ENCODE measurements around the gene ANGEL2. TPM values are rescaled to one million over a fixed set of nuclear protein-coding genes. Genes with fewer than 3 reads are reported as not detected.

Gene ANGEL2
- total RNA-seq, 2 donors from 2014 or later, result 55.8 to 60.4 TPM

- no peak for DNase-seq
- H3K4me3 Mint-ChIP-seq, result no peak overlapping the region
Measured at GRCh38 chr1:212943393-212943710, 72.3 kb downstream of the ANGEL2 start.

GRCh38 chr1:212942679-212943392 lies 72.8 kb downstream of the ANGEL2 start:
- H3K4me3 ChIP-seq (ENCODE audit: low read length), result no peak overlapping the region
- no peak for DNase-seq
- H3K36me3 Mint-ChIP-seq (ENCODE audit: low read depth), result peaks cover 4% of the 10 kb centered on the region
- H3K27me3 ChIP-seq (ENCODE audit: control insufficient read depth, insufficient read depth, low read length, poor library complexity, severe bottlenecking), result no peaks in the 10 kb centered on the region
- H3K27me3 Mint-ChIP-seq (ENCODE audit: insufficient read depth), result peaks cover 4% of the 10 kb centered on the region
- no peak overlapping the region for H3K27ac ChIP-seq (ENCODE audit: low read depth, low read length)
- H3K9me3 ChIP-seq (ENCODE audit: control insufficient read depth, low read length), result peaks cover 22% of the 10 kb centered on the region
- peaks cover 16% of the 10 kb centered on the region for H3K9me3 Mint-ChIP-seq
- no peaks in the 10 kb centered on the region for H3K36me3 ChIP-seq (ENCODE audit: control insufficient read depth, insufficient read depth, low read length)
- no peak overlapping the region for H3K27ac Mint-ChIP-seq
- WGBS, 2 experiments (ENCODE audit: insufficient coverage in 1 of 2, insufficient read length in 1 of 2), result 90 to 96% methylated on average over 6 of the region's 6 CpGs
- H3K9ac ChIP-seq (ENCODE audit: extremely low read depth, low read length, poor library complexity, severe bottlenecking), result no peak overlapping the region
- H3K4me1 Mint-ChIP-seq, result peaks cover 7% of the 10 kb centered on the region
- H3K4me3 Mint-ChIP-seq, result no peak overlapping the region
- TF ChIP-seq CTCF (conservative IDR thresholded peaks at IDR 0.05), result no peak
- no peaks in the 10 kb centered on the region for H3K4me1 ChIP-seq (ENCODE audit: control insufficient read depth, insufficient read depth, low read length)

More at GRCh38 chr1:212943393-212943710, 72.3 kb downstream of the ANGEL2 start:
- H3K9ac ChIP-seq (ENCODE audit: extremely low read depth, low read length, poor library complexity, severe bottlenecking), result no peak overlapping the region
- no peak overlapping the region for H3K27ac ChIP-seq (ENCODE audit: low read depth, low read length)
- H3K4me3 ChIP-seq (ENCODE audit: low read length), result no peak overlapping the region
- no peaks in the 10 kb centered on the region for H3K36me3 ChIP-seq (ENCODE audit: control insufficient read depth, insufficient read depth, low read length)
- H3K4me1 ChIP-seq (ENCODE audit: control insufficient read depth, insufficient read depth, low read length), result no peaks in the 10 kb centered on the region
- Mint-ChIP-seq H3K9me3 (peaks cover 19% of the 10 kb centered on the region), H3K27me3 (ENCODE audit: insufficient read depth) (peaks cover 5% of the 10 kb centered on the region), H3K27ac (no peak overlapping the region), H3K36me3 (ENCODE audit: low read depth) (peaks cover 4% of the 10 kb centered on the region), H3K4me1 (peaks cover 7% of the 10 kb centered on the region)
- TF ChIP-seq CTCF (conservative IDR thresholded peaks at IDR 0.05), result no peak
- peaks cover 22% of the 10 kb centered on the region for H3K9me3 ChIP-seq (ENCODE audit: control insufficient read depth, low read length)
- no peaks in the 10 kb centered on the region for H3K27me3 ChIP-seq (ENCODE audit: control insufficient read depth, insufficient read depth, low read length, poor library complexity, severe bottlenecking)
- WGBS, 2 experiments (ENCODE audit: insufficient coverage in 1 of 2, insufficient read length in 1 of 2), result 97 to 100% methylated on average over 3 to 4 of the region's 4 CpGs

Other genes with a start within 250 kb of the ANGEL2 start
- 10 to 100 TPM; 47.6 to 57.7 TPM for gene NSL1, start 224.1 kb downstream of the ANGEL2 start, total RNA-seq
- gene TATDN3, start 224.0 kb downstream of the ANGEL2 start, total RNA-seq, result 10 to 100 TPM; 14.9 to 26.3 TPM
- not detected for gene SPATA45, start 168.2 kb downstream of the ANGEL2 start, total RNA-seq
- gene FLVCR1, start 157.6 kb downstream of the ANGEL2 start, total RNA-seq, result 10 to 100 TPM; 47.3 to 49.2 TPM
- 10 to 100 TPM; 13.7 to 30.2 TPM for gene VASH2, start 65.3 kb downstream of the ANGEL2 start, total RNA-seq
- gene RPS6KC1, start 35.4 kb upstream of the ANGEL2 start, total RNA-seq, result 10 to 100 TPM; 31.4 to 36.3 TPM

Data from endodermal cell (in vitro differentiated cells).